Endothelial cell of umbilical vein (primary cell): ENCODE results near the gene ANXA4. TPM values are rescaled to one million over a fixed set of nuclear protein-coding genes. Genes with fewer than 3 reads are reported as not detected.

Experiments
- BruUV-seq: library from RNA; stranded (reverse); fragments of 400-500 nt; replicated peaks from 2 replicates; lab custom pipeline; 2021; lab: Mats Ljungman, UMichigan
- CTCF ChIA-PET: fragments of 300-600, 350-600 bp; sonication (Branson Sonifier 250); formaldehyde crosslinking; loops from one replicate; lab custom pipeline; 2021; ENCODE audit warnings: antibody characterized with exemption, inconsistent platforms; lab: Charles Lee
- POLR2A ChIA-PET: fragments of 300-600, 350-600 bp; sonication (Branson Sonifier 250); formaldehyde crosslinking; loops from one replicate; lab custom pipeline; 2021; ENCODE audit warnings: antibody characterized with exemption, inconsistent platforms; lab: Charles Lee
- DNase-seq: peaks from one replicate; pipeline ENCODE4 v3.0.0-alpha.2; 2011; ENCODE audit warnings: low read depth, low spot score
- FAIRE-seq: peaks from 2 replicates; lab custom pipeline; 2011; peaks lifted over from hg19 to GRCh38; lab: Jason Lieb, UNC
- H2AFZ ChIP-seq: 2 replicates; pipeline ENCODE4 v1.6.0; 2012; ENCODE audit warnings: low read depth, low read length, control low read depth, inconsistent platforms
- H3K27ac ChIP-seq: 2 replicates; pipeline ENCODE4 v1.5.1; 2011; ENCODE audit warnings: low read depth, mild to moderate bottlenecking, control low read depth, low read length, moderate library complexity; ENCODE audit not compliant: insufficient read depth
- H3K27me3 ChIP-seq, 2 experiments: 2 replicates each; pipeline versions ENCODE4 v1.6.0 to v1.6.1; 2011; ENCODE audit warnings: low read length in 2 of 2, mixed read lengths in 1 of 2; ENCODE audit not compliant: control insufficient read depth in 2 of 2, insufficient read depth in 2 of 2
- H3K36me3 ChIP-seq, 2 experiments: 2 replicates in 1 of 2; 3 replicates in 1 of 2; pipeline ENCODE4 v1.5.1; 2011; ENCODE audit warnings: low read length in 2 of 2, mild to moderate bottlenecking in 1 of 2, moderate library complexity in 1 of 2; ENCODE audit not compliant: control insufficient read depth in 2 of 2, insufficient read depth in 2 of 2; ENCODE audit errors: extremely low read depth in 1 of 2
- H3K4me1 ChIP-seq: 3 replicates; pipeline ENCODE4 v1.5.1; 2011; ENCODE audit warnings: mild to moderate bottlenecking, low read length; ENCODE audit not compliant: control insufficient read depth, insufficient read depth; ENCODE audit errors: extremely low read depth
- H3K4me2 ChIP-seq: 2 replicates; pipeline ENCODE4 v1.6.1; 2011; ENCODE audit warnings: low read length, control low read depth, mixed read lengths; ENCODE audit not compliant: insufficient read depth
- H3K4me3 ChIP-seq, 3 experiments: fragments of 200-600 bp in 1 of 3; sonication (generic), shearing (Covaris generic) in 1 of 3; replicated peaks in 1 of 3; 2 replicates each; pipeline ENCODE4 v1.5.1; 2011 to 2016; ENCODE audit warnings: control low read depth in 3 of 3, low read length in 3 of 3, mild to moderate bottlenecking in 2 of 3, inconsistent platforms in 1 of 3, low read depth in 1 of 3, moderate library complexity in 1 of 3; ENCODE audit not compliant: insufficient read depth in 1 of 3
- H3K79me2 ChIP-seq: 2 replicates; pipeline ENCODE4 v1.6.0; 2012; ENCODE audit warnings: low read length, inconsistent platforms; ENCODE audit not compliant: control insufficient read depth, insufficient read depth
- H3K9ac ChIP-seq: replicated peaks from 2 replicates; pipeline ENCODE3; 2011; ENCODE audit warnings: low read length, control low read depth; ENCODE audit not compliant: insufficient read depth; ENCODE audit errors: extremely low read depth
- H3K9me1 ChIP-seq: replicated peaks from 3 replicates; pipeline ENCODE4 v1.6.0; 2011; ENCODE audit warnings: mild to moderate bottlenecking, low read length; ENCODE audit not compliant: control insufficient read depth, insufficient read depth; ENCODE audit errors: extremely low read depth
- H3K9me3 ChIP-seq: replicated peaks from 2 replicates; pipeline ENCODE4 v1.5.1; 2012; ENCODE audit warnings: low read length, inconsistent platforms; ENCODE audit not compliant: control insufficient read depth, insufficient read depth
- H4K20me1 ChIP-seq: replicated peaks from 2 replicates; pipeline ENCODE3; 2011; ENCODE audit warnings: mild to moderate bottlenecking, low read length; ENCODE audit not compliant: control insufficient read depth, insufficient read depth; ENCODE audit errors: extremely low read depth
- EZH2 ChIP-seq: IDR thresholded peaks from 2 replicates; pipeline ENCODE4 v1.6.1; 2012; ENCODE audit warnings: borderline replicate concordance, low read depth, mild to moderate bottlenecking, moderate library complexity, low read length, inconsistent platforms; ENCODE audit not compliant: severe bottlenecking
- FOS ChIP-seq: IDR thresholded peaks from 2 replicates; pipeline ENCODE4 v1.6.1; 2011; ENCODE audit warnings: mild to moderate bottlenecking, low read length, moderate library complexity, borderline replicate concordance; ENCODE audit not compliant: insufficient read depth
- GATA2 ChIP-seq: IDR thresholded peaks from 2 replicates; pipeline ENCODE4 v1.7.0; 2011; ENCODE audit warnings: low read depth, mild to moderate bottlenecking, moderate library complexity, mixed read lengths, low read length; ENCODE audit not compliant: insufficient read length, insufficient read depth
- JUN ChIP-seq: IDR thresholded peaks from 2 replicates; pipeline ENCODE4 v1.6.1; 2011; ENCODE audit warnings: borderline replicate concordance, low read depth; ENCODE audit not compliant: insufficient read length, insufficient read depth
- MYC ChIP-seq: IDR thresholded peaks from one replicate; pipeline ENCODE4 v1.6.1; 2011; ENCODE audit warnings: mild to moderate bottlenecking, low read depth, low read length
- POLR2A ChIP-seq: IDR thresholded peaks from 2 replicates; pipeline ENCODE4 v1.6.1; 2012; ENCODE audit warnings: low read depth, mild to moderate bottlenecking, control low read depth, low read length
- POLR2AphosphoS5 ChIP-seq: IDR thresholded peaks from 2 replicates; pipeline ENCODE4 v1.6.1; 2012; ENCODE audit warnings: low read depth, mild to moderate bottlenecking, control low read depth, low read length, moderate library complexity; ENCODE audit not compliant: insufficient read depth
- dilution Hi-C: fragments of 300-500 bp; cut with MboI; formaldehyde crosslinking; loops from one replicate; pipeline ENCODE4 v1.15.0; 2019; ENCODE audit warnings: low sequenced_read_pairs; ENCODE audit not compliant: extremely low pct_ligation_motif_present
- intact Hi-C: fragments of 100-400 bp; cut with micrococcal nuclease; formaldehyde crosslinking; loops from one replicate; pipeline ENCODE4 v1.10.0; 2022
- polyA plus RNA-seq, 4 experiments: library from polyadenylated mRNA; depleted of rRNA in 3 of 4; stranded (reverse) in 3 of 4; unstranded in 1 of 4; fragments of >200 nt; gene quantifications; 2 replicates each; pipeline versions ENCODE4 v1.2.1 to v1.2.3, GENCODE V29; 2011 to 2012; ENCODE audit warnings: missing spikeins in 1 of 4
- total RNA-seq: library from RNA; stranded (reverse); gene quantifications from 2 replicates; pipeline ENCODE4 v1.2.3, GENCODE V29; 2021
- TF ChIP-seq, protein P1 (sequence below): IDR thresholded peaks from 2 replicates; pipeline ENCODE4 v1.6.1; 2011; ENCODE audit not compliant: insufficient read depth, insufficient read length
- TF ChIP-seq, protein P2 (sequence below), 2 donors: IDR thresholded peaks; 1 replicate in 1 of 2; 2 replicates in 1 of 2; pipeline ENCODE4 v1.5.1; 2011; ENCODE audit warnings: low read length in 2 of 2, mild to moderate bottlenecking in 2 of 2, moderate library complexity in 2 of 2, control low read depth in 1 of 2, inconsistent platforms in 1 of 2, low read depth in 1 of 2; ENCODE audit not compliant: insufficient read depth in 1 of 2; ENCODE audit errors: extremely low read depth in 1 of 2

Gene ANXA4
- total and polyA plus RNA-seq, 2 donors (not counting 3 experiments of a cell fraction or from before 2014, with no cell fraction given), result 29.4 to 79.6 TPM

DNA sequence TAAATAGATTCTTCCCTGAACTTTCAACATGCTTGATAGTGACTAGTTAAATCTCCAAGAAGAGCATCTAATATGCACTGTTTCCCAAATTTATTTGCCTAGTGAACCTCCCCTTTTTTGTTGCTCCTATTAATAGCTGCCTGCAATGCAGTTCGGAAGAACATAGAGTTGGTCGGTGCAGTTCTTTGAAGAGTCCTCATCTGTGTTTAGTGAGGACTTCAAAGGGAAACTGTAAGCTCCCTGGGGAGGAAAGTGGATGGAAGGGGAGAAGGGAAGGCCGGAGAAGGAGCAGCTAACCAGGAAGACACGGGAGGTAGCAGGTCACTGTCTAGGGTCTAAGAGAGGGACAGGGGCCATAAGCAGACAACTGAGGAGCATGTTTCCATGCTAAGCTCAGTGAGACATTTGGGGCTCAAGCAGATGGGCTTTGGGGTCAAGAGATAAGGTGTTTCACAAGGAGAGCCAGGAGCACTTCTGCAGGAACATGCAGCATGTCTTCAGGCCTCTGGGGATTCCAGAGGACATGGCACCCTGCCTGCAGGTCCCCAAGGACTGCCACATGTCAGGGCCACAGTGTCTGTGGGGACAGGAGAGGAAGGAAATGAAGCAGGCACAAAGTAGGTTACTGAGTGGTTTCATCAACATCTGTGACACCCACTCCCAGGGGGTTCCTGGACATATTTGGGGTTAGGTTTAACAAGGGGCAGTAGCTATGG, 48.7 kb upstream of the ANXA4 start:
- Histone ChIP-seq H3K4me3 (no peak overlapping the region), H3K4me2 (no peak overlapping the region), H3K79me2 (no peaks in the 10 kb centered on the region), H3K27me3 (no peaks in the 10 kb centered on the region), H3K4me1 (no peaks in the 10 kb centered on the region), H4K20me1 (no peaks in the 10 kb centered on the region), H3K27ac (no peak overlapping the region), H2AFZ (no peak overlapping the region), H3K9me1 (no peaks in the 10 kb centered on the region), H3K9me3 (no peaks in the 10 kb centered on the region), H3K36me3 (no peaks in the 10 kb centered on the region), H3K9ac (no peak overlapping the region)
- no TSS peak for BruUV-seq
- ChIA-PET POLR2A (no interaction called here), CTCF (interaction anchor here (0.9 kb wide), 1 partner anchor 21 kb away, joined by 3 read pairs; no protein-coding TSS in a partner anchor)
- TF ChIP-seq GATA2, result no peak
- TF ChIP-seq, protein P1, sequence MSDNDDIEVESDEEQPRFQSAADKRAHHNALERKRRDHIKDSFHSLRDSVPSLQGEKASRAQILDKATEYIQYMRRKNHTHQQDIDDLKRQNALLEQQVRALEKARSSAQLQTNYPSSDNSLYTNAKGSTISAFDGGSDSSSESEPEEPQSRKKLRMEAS, result no peak
- TF ChIP-seq, protein P2, sequence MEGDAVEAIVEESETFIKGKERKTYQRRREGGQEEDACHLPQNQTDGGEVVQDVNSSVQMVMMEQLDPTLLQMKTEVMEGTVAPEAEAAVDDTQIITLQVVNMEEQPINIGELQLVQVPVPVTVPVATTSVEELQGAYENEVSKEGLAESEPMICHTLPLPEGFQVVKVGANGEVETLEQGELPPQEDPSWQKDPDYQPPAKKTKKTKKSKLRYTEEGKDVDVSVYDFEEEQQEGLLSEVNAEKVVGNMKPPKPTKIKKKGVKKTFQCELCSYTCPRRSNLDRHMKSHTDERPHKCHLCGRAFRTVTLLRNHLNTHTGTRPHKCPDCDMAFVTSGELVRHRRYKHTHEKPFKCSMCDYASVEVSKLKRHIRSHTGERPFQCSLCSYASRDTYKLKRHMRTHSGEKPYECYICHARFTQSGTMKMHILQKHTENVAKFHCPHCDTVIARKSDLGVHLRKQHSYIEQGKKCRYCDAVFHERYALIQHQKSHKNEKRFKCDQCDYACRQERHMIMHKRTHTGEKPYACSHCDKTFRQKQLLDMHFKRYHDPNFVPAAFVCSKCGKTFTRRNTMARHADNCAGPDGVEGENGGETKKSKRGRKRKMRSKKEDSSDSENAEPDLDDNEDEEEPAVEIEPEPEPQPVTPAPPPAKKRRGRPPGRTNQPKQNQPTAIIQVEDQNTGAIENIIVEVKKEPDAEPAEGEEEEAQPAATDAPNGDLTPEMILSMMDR (IDR thresholded peaks at IDR 0.05; ENCODE audit: extremely low read depth in 1 of 2, insufficient read depth in 1 of 2, low read depth in 1 of 2, low read length in 2 of 2), result no peak
- TF ChIP-seq JUN, result no peak
- no peak for TF ChIP-seq FOS
- no peak for TF ChIP-seq MYC
- no peak for TF ChIP-seq EZH2
- no peak for TF ChIP-seq POLR2A
- no peak for TF ChIP-seq POLR2AphosphoS5
- DNase-seq (no peak), FAIRE-seq (no peak)
- intact Hi-C loops (no loop called here), dilution Hi-C loops (no loop called here)
